ENCODE results near the gene MMP20.

MMP20 gene

DNA sequence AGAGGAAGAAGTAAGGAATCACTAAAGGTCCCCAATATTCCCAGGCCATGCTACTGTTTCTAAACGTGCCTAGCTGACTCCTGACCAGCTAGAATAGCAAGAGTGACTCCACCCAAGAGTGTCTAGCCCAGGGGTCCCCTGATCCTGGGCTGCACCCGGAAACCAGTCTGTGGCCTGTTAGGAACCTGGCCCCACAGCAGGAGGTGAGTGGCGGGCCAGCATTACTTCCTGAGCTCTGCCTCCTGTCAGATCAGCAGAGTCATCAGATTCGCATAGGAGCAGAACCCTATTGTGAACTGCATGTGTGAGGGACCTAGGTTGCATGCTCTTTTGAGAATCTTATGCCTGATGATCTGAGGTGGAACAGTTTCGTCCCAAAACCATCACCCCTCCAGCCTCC is 2.0 kb downstream of the MMP20 start:
- DNase-seq (ENCODE audit: low spot score): no peak

GRCh38 chr11:102622258-102622657 is 2.9 kb downstream of the MMP20 start:
- DNase-seq (ENCODE audit: low spot score): no peak

DNA sequence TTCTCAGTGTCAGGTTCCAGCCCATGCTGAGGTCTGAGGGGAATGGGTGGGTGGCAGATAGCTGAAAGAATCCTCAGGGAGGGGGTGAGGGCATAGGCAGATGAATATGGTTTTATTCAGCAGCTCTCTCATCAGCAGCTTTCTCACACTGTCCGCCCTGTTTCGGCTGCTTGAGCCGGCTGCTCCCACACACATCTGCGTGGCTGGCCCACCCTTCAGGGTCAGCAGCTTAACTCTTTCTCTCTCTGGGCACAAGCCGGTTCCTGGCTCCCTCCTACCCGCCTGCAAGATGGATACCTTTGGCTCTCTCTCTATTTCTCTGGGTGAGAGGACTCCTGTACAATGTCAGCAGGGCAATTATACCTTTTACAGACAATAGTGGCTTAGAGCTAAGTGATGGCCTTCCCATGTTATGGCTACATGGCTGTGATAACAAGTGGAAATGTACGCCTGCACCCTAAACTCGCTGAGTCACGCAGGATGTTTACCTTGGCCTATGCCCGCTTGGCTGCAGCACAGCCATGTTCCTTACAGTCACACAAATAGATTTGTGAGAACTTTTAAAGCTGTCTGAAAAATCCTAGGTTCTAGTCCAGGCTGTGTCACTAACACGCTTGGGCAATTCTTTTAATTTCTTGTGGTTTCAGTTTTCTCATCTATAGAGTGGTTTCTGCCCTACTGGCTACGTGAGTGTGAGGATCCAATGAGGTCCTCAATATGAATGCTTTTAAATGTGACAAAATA is 4.1 kb downstream of the MMP20 start:
- DNase-seq (ENCODE audit: low spot score): no peak

DNA sequence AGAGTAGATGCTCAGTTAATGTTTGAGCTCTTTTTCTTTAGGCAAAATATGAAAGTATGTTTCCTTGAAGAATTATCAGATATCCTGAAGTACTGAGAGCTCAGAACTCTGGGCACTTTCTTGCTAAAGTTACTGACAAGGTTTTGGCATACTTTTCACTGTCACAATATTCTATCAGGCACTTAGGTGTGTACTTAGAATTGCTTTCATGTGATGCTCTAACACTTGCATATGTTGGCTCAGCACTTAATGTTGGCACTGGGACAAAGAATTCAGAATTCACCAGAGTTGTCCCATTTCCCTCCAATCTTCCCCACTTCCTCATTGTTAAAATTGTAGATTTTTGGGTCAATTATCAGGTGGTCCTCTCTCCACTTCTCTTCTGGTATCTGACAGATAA is 5.0 kb downstream of the MMP20 start:
- DNase-seq (ENCODE audit: low spot score): no peak

DNA sequence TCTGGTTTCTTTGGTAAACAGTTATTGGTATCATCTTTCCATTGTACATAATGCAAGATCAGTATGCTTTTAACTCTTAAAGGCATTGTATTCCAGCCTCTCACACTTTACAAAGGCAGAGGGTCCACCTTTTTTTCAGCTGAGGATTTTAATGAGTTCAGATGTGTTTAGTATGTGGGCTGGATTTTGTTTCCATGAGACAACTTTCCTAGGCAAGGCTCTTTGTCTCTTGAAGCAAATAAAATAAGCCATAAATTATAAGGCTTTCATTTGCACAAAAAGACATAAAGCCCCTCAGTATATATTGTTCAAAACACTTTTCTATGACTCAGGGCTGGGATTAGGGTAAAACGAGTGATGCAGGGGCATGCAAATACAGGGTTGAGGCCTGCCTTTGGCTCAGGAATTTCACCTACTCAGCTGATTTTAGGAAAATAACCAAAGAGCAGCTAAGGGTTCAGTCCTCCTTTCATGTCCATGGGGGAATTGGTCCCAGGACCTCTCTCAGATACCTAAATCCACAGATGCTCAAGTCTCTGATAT is 7.6 kb downstream of the MMP20 start:
- no peak for DNase-seq (ENCODE audit: low spot score)

- DNase-seq (ENCODE audit: low spot score): no peak
Observed at GRCh38 chr11:102615894-102616432, 9.2 kb downstream of the MMP20 start.

GRCh38 chr11:102615077-102615893 is 9.8 kb downstream of the MMP20 start:
- no peak for DNase-seq (ENCODE audit: low spot score)

- DNase-seq (ENCODE audit: low spot score): no peak
Observed at GRCh38 chr11:102614485-102614884, 10.6 kb downstream of the MMP20 start.

- DNase-seq (ENCODE audit: low spot score): no peak
Observed at GRCh38 chr11:102614031-102614430, 11.1 kb downstream of the MMP20 start.

GRCh38 chr11:102613450-102613849 is 11.7 kb downstream of the MMP20 start:
- no peak for DNase-seq (ENCODE audit: low spot score)

- no peak for DNase-seq (ENCODE audit: low spot score)
Observed at GRCh38 chr11:102611291-102611690, 13.8 kb downstream of the MMP20 start.

DNA sequence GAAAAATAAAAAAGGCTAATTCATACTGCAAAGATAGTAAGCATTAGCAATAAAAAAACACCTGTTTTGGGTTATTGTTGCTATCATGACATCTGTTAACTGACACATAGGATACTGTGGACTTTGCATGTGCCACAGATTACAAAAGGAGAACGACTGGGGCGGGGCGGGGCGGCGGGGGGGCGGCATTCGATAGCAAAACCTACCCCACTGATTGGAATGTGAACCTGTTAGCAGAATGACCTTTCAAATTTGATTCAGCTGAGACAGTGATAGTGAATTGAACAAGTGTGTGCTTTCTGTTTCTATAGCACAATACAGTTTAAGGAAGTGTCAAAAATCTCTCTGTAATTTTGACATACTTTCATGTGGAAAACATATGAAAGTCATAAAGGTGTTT is 14.9 kb downstream of the MMP20 start:
- no peak for DNase-seq (ENCODE audit: low spot score)

- no peak for DNase-seq (ENCODE audit: low spot score)
Observed at GRCh38 chr11:102608699-102609098, 16.4 kb downstream of the MMP20 start.

GRCh38 chr11:102604875-102605274 is 20.3 kb downstream of the MMP20 start:
- no peak for DNase-seq (ENCODE audit: low spot score)

DNA sequence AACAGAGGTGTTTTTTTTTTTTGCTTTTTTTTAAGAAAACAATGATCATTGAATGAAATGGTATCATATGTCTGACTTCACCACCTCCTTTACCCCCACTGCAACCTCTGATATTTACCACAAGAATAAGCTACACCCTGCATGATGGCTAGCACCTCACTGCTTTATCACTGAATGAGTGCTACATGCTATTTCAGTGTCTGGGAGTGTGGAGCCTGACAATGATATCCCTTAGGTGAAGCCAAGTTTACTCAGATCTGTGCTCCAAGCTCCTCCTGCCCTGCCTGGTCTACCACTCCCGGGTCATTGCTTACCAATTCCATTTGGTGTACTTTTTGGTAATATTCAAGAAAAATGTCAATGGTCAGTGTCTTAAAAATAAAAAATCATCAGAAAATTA is 21.1 kb downstream of the MMP20 start:
- DNase-seq (ENCODE audit: low spot score): no peak

DNA sequence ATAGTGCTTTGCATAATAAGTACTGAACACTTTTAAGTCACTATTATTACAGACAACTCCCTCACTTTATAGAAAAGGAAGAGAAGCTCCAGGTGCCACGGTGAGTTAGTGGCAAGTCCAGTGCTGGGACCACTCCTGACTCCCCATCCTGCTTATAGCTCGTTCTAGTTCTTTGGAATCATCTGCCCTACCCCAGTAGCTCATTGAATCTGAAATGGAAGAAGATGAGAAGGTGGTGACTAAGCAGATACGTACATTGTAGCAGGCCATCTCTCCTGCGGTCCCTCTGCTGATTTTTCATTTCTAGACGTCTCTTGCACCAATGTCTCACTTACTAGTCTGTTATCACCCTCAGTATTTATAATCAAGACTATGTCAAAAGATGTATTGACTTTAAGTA is 21.6 kb downstream of the MMP20 start:
- no peak for DNase-seq (ENCODE audit: low spot score)

GRCh38 chr11:102603091-102603490 is 22.0 kb downstream of the MMP20 start:
- no peak for DNase-seq (ENCODE audit: low spot score)

- DNase-seq (ENCODE audit: low spot score): no peak
Observed at GRCh38 chr11:102600666-102601065, 24.5 kb downstream of the MMP20 start.

GRCh38 chr11:102599642-102600261 is 25.4 kb downstream of the MMP20 start:
- DNase-seq (ENCODE audit: low spot score): no peak

DNA sequence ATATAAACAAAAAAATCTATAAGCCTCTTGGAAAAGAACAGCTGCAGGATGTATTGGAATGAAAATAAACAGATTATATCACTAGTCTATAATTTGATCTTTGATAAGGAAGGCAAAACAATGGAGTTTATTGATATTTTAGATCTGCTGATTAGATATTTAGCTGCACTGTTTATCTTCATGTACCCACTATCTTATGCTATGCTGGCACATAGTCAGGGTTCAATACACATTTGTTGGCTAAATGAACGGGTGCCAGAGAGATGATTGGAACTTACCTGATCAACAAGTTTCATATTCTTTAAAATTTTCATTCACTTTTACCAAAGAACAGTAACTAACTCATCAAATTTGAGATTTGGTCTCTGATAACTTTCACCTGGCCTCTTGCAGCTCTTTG is 26.9 kb downstream of the MMP20 start:
- no peak for DNase-seq (ENCODE audit: low spot score)

DNA sequence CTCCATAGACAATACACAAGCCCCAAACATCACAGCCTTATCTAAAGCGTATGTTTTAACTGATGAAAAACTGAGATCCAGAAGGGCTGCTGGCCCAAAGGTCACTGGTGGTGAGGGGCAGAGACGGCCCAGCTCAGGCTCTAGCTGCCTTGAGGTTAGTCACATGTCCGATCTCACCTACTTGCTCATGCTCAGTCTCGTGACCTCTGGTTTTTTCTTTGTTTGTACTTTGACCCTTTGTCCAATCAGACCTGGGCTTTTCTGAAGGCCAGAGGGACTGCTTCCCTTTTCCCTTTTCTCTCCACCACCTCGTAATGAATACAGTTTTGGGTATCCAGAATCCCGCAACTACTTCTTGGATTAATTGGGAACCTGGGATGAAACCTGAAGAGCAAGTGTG is 28.6 kb downstream of the MMP20 start:
- no peak for DNase-seq (ENCODE audit: low spot score)
